Right cardiac atrium (tissue), 5 donors: Measurements from ENCODE around the gene UQCC2. TPM values are rescaled to one million over a fixed set of nuclear protein-coding genes. Genes with fewer than 3 reads are reported as not detected.

Experiments used
- ATAC-seq, 2 donors: fragments of 200-7000 bp; cut with Tn5 transposase; one replicate each; pipeline versions ENCODE4 v1.8.0 to v1.9.1; 2020; ENCODE audit warnings: moderate library complexity in 2 of 2, mild to moderate bottlenecking in 1 of 2
- DNase-seq, 3 donors: peaks; one replicate each; pipeline ENCODE4 v3.0.0-alpha.2; 2020
- H3K27ac ChIP-seq: one replicate; pipeline ENCODE4 v1.5.1; 2013; ENCODE audit warnings: mild to moderate bottlenecking, low read length, control low read depth, moderate library complexity
- H3K27me3 ChIP-seq: one replicate; pipeline ENCODE4 v1.6.1; 2013; ENCODE audit not compliant: control insufficient read depth, insufficient read depth
- H3K4me1 ChIP-seq: one replicate; pipeline ENCODE4 v1.6.1; 2013; ENCODE audit warnings: low read length; ENCODE audit not compliant: control insufficient read depth, insufficient read depth
- H3K4me3 ChIP-seq: one replicate; pipeline ENCODE4 v1.5.1; 2013; ENCODE audit warnings: low read length, control low read depth
- H3K9me3 ChIP-seq: one replicate; pipeline ENCODE4 v1.6.1; 2013; ENCODE audit warnings: low read length; ENCODE audit not compliant: control insufficient read depth
- WGBS: extraction: QIAGEN DNeasy Blood & Tissue Kit; methylation state at CpG from one replicate; pipeline ENCODE4 v1.1.7; 2013; 5-methylcytosine and 5-hydroxymethylcytosine counted together
- intact Hi-C, 4 donors: fragments of 100-400 bp; cut with DNase I; formaldehyde crosslinking; loops; one replicate each; pipeline versions ENCODE4 v1.11.0 to v1.14.0; 2022 to 2023
- polyA plus RNA-seq: library from polyadenylated mRNA; stranded (reverse); fragments of 200-250 nt; gene quantifications from one replicate; pipeline ENCODE4 v1.2.3, GENCODE V29; 2013
- total RNA-seq, 4 donors: library from RNA; stranded (reverse); fragmentation: NEBNext Ultra II Directional; extraction: Animal tissue kit (Norgen Biotek cat#: 25700); gene quantifications; one replicate each; pipeline ENCODE4 v1.2.1, GENCODE V29; 2021
- donor health status: healthy with polysubstance abuse.
- donor health status: DM: no; HTN: yes; CAD: no.
- donor health status: DM: no; HTN: no; CAD: no.
- donor health status: DM: no; HTN: yes; CAD: no; lungs with severe emphysema.
- donor health status: DM: yes; HTN: yes; CAD: no.

UQCC2 gene
- total and polyA plus RNA-seq, 5 donors: 188 to 376 (median 235) TPM

- Histone ChIP-seq H3K4me3 (no peak overlapping the region), H3K9me3 (no peaks in the 10 kb centered on the region), H3K27me3 (no peaks in the 10 kb centered on the region), H3K27ac (no peak overlapping the region), H3K4me1 (no peaks in the 10 kb centered on the region)
- ATAC-seq: no peak
- intact Hi-C loops: no loop called here
- peak in 1 of 3 donors; percentile 20 for DNase-seq
- WGBS: 96% methylated on average over 13 of the region's 13 CpGs
Measured at GRCh38 chr6:33682341-33682740, 29.2 kb downstream of the UQCC2 start.

- intact Hi-C loops: loop anchor here in 1 of 4 donors (10.0 kb wide), 1 partner anchor 95 kb away; the partner anchor contains the start of gene BAK1
- WGBS: 90% methylated on average over 20 of the region's 20 CpGs
- H3K4me3 ChIP-seq: no peak overlapping the region
- no peak overlapping the region for H3K27ac ChIP-seq
- DNase-seq (no peak), ATAC-seq (no peak)
- no peaks in the 10 kb centered on the region for H3K9me3 ChIP-seq
- H3K27me3 ChIP-seq: no peaks in the 10 kb centered on the region
- H3K4me1 ChIP-seq: no peaks in the 10 kb centered on the region
Measured at GRCh38 chr6:33679761-33680160, 31.7 kb downstream of the UQCC2 start.

GRCh38 chr6:33678932-33679490 lies 32.5 kb downstream of the UQCC2 start:
- DNase-seq (no peak), ATAC-seq (no peak)
- Histone ChIP-seq H3K4me1 (no peaks in the 10 kb centered on the region), H3K9me3 (no peaks in the 10 kb centered on the region), H3K27ac (no peak overlapping the region), H3K4me3 (no peak overlapping the region), H3K27me3 (no peaks in the 10 kb centered on the region)
- intact Hi-C loops: loop anchor here in 1 of 4 donors (10.0 kb wide), 1 partner anchor 94 kb away; the partner anchor contains the start of gene BAK1
- WGBS: 84% methylated on average over 12 of the region's 12 CpGs

GRCh38 chr6:33678233-33678931 lies 33.1 kb downstream of the UQCC2 start:
- peak in 1 of 3 donors; percentile 33 for DNase-seq
- Histone ChIP-seq H3K27ac (no peak overlapping the region), H3K27me3 (no peaks in the 10 kb centered on the region), H3K4me3 (no peak overlapping the region), H3K4me1 (no peaks in the 10 kb centered on the region), H3K9me3 (no peaks in the 10 kb centered on the region)
- no peak for ATAC-seq
- WGBS: 93% methylated on average over 24 of the region's 24 CpGs
- intact Hi-C loops: loop anchor here in 1 of 4 donors (10.0 kb wide), 1 partner anchor 94 kb away; the partner anchor contains the start of gene BAK1

GRCh38 chr6:33677689-33678088 lies 33.8 kb downstream of the UQCC2 start:
- WGBS: 91% methylated on average over 2 of the region's 2 CpGs
- ATAC-seq (no peak), DNase-seq (no peak)
- H3K27me3 ChIP-seq: no peaks in the 10 kb centered on the region
- H3K4me1 ChIP-seq: no peaks in the 10 kb centered on the region
- intact Hi-C loops: loop anchor here in 1 of 4 donors (10.0 kb wide), 1 partner anchor 93 kb away; the partner anchor contains the start of gene BAK1
- no peak overlapping the region for H3K4me3 ChIP-seq
- H3K27ac ChIP-seq: no peak overlapping the region
- no peaks in the 10 kb centered on the region for H3K9me3 ChIP-seq

GRCh38 chr6:33677143-33677660 lies 34.3 kb downstream of the UQCC2 start:
- ATAC-seq: no peak

GRCh38 chr6:33676416-33677142 lies 34.9 kb downstream of the UQCC2 start:
- 93% methylated on average over 15 of the region's 15 CpGs for WGBS
- no peaks in the 10 kb centered on the region for H3K27me3 ChIP-seq
- ATAC-seq (no peak), DNase-seq (peak in 1 of 3 donors; percentile 20)
- H3K4me3 ChIP-seq: no peak overlapping the region
- no peaks in the 10 kb centered on the region for H3K9me3 ChIP-seq
- intact Hi-C loops: loop anchor here in 1 of 4 donors (10.0 kb wide), 1 partner anchor 92 kb away; the partner anchor contains the start of gene BAK1
- H3K4me1 ChIP-seq: no peaks in the 10 kb centered on the region
- H3K27ac ChIP-seq: no peak overlapping the region

More at GRCh38 chr6:33677143-33677660, 34.3 kb downstream of the UQCC2 start:
- intact Hi-C loops: loop anchor here in 1 of 4 donors (10.0 kb wide), 1 partner anchor 92 kb away; the partner anchor contains the start of gene BAK1
- H3K9me3 ChIP-seq: no peaks in the 10 kb centered on the region
- H3K4me1 ChIP-seq: no peaks in the 10 kb centered on the region
- no peaks in the 10 kb centered on the region for H3K27me3 ChIP-seq
- 83% methylated on average over 8 of the region's 8 CpGs for WGBS
- H3K4me3 ChIP-seq: no peak overlapping the region
- no peak overlapping the region for H3K27ac ChIP-seq
- DNase-seq: no peak

GRCh38 chr6:33675968-33676367 lies 35.5 kb downstream of the UQCC2 start:
- DNase-seq (no peak), ATAC-seq (no peak)
- Histone ChIP-seq H3K27me3 (no peaks in the 10 kb centered on the region), H3K4me3 (no peak overlapping the region), H3K27ac (no peak overlapping the region), H3K9me3 (no peaks in the 10 kb centered on the region), H3K4me1 (no peaks in the 10 kb centered on the region)
- WGBS: 92% methylated on average over 7 of the region's 7 CpGs
- intact Hi-C loops: loop anchor here in 1 of 4 donors (10.0 kb wide), 1 partner anchor 91 kb away; the partner anchor contains the start of gene BAK1

GRCh38 chr6:33673851-33674250 lies 37.6 kb downstream of the UQCC2 start:
- no peaks in the 10 kb centered on the region for H3K4me1 ChIP-seq
- ATAC-seq (no peak), DNase-seq (peak in 1 of 3 donors; percentile 51)
- WGBS: 83% methylated on average over 7 of the region's 7 CpGs
- H3K27me3 ChIP-seq: no peaks in the 10 kb centered on the region
- intact Hi-C loops: loop anchor here in 2 of 4 donors (5.0 to 10.0 kb wide), 2 partner anchors 87 to 89 kb away; partner anchors contain the start of gene BAK1 (in 1 of the 2)
- H3K4me3 ChIP-seq: no peak overlapping the region
- H3K27ac ChIP-seq: no peak overlapping the region
- H3K9me3 ChIP-seq: no peaks in the 10 kb centered on the region

- Histone ChIP-seq H3K27ac (no peak overlapping the region), H3K27me3 (no peaks in the 10 kb centered on the region), H3K4me3 (no peak overlapping the region), H3K4me1 (no peaks in the 10 kb centered on the region), H3K9me3 (no peaks in the 10 kb centered on the region)
- 33% methylated on average over 5 of the region's 5 CpGs for WGBS
- DNase-seq: peak; percentile 92 to 96 (median 94)
- intact Hi-C loops: loop anchor here in 2 of 4 donors (5.0 to 10.0 kb wide), 2 partner anchors 86 to 88 kb away; partner anchors contain the start of gene BAK1 (in 1 of the 2)
- ATAC-seq: peak; percentile 91 to 95
Measured at GRCh38 chr6:33672808-33673207, 38.7 kb downstream of the UQCC2 start.
